Dendritic cell treated with granulocyte-macrophage colony-stimulating factor and Interleukin-4, amounts not matched to agents 40 ng/mL and 50 ng/mL, for 4 days (primary cell): ENCODE data around the gene PDCD2.

Experiments used
- H3K27ac Mint-ChIP-seq: one replicate; pipeline ENCODE4 v1.8.0; 2022; ENCODE audit warnings: mild to moderate bottlenecking, mixed read lengths
- H3K27me3 Mint-ChIP-seq: one replicate; pipeline ENCODE4 v1.8.0; 2022; ENCODE audit warnings: mild to moderate bottlenecking, mixed read lengths
- H3K36me3 Mint-ChIP-seq: one replicate; pipeline ENCODE4 v1.8.0; 2022; ENCODE audit warnings: low read depth, mixed read lengths
- H3K4me1 Mint-ChIP-seq: one replicate; pipeline ENCODE4 v1.8.0; 2022; ENCODE audit warnings: low read depth, mixed read lengths
- H3K4me3 Mint-ChIP-seq: one replicate; pipeline ENCODE4 v1.8.0; 2022; ENCODE audit warnings: mild to moderate bottlenecking, moderate library complexity, mixed read lengths
- H3K9me3 Mint-ChIP-seq: one replicate; pipeline ENCODE4 v1.8.0; 2022; ENCODE audit warnings: mixed read lengths
- intact Hi-C: fragments of 100-400 bp; cut with micrococcal nuclease; formaldehyde crosslinking; loops from one replicate; pipeline ENCODE4 v1.15.0; 2022

The PDCD2 gene

GRCh38 chr6:170564936-170565530 lies 19.4 kb downstream of the PDCD2 start:
- peaks cover 82% of the 10 kb centered on the region for H3K36me3 Mint-ChIP-seq
- H3K9me3 Mint-ChIP-seq, result no peaks in the 10 kb centered on the region
- no peak overlapping the region for H3K4me3 Mint-ChIP-seq
- no peaks in the 10 kb centered on the region for H3K4me1 Mint-ChIP-seq
- H3K27ac Mint-ChIP-seq, result no peak overlapping the region
- intact Hi-C loops, result no loop called here
- H3K27me3 Mint-ChIP-seq, result no peaks in the 10 kb centered on the region

- Mint-ChIP-seq H3K4me3 (no peak overlapping the region), H3K27me3 (no peaks in the 10 kb centered on the region), H3K27ac (no peak overlapping the region), H3K4me1 (no peaks in the 10 kb centered on the region), H3K9me3 (no peaks in the 10 kb centered on the region), H3K36me3 (peaks cover 84% of the 10 kb centered on the region)
- intact Hi-C loops, result no loop called here
Observed at GRCh38 chr6:170561555-170561954, 22.9 kb downstream of the PDCD2 start.

GRCh38 chr6:170555305-170555704 lies 29.1 kb downstream of the PDCD2 start:
- Mint-ChIP-seq H3K4me3 (no peak overlapping the region), H3K4me1 (no peaks in the 10 kb centered on the region), H3K27me3 (no peaks in the 10 kb centered on the region), H3K9me3 (no peaks in the 10 kb centered on the region), H3K36me3 (peaks cover 49% of the 10 kb centered on the region), H3K27ac (no peak overlapping the region)
- intact Hi-C loops, result loop anchor here (2.0 kb wide), 1 partner anchor 853 kb away; the partner anchor contains the start of genes C6orf120 and WDR27

GRCh38 chr6:170554796-170555137 lies 29.7 kb downstream of the PDCD2 start:
- H3K4me3 Mint-ChIP-seq, result no peak overlapping the region
- H3K9me3 Mint-ChIP-seq, result no peaks in the 10 kb centered on the region
- H3K27ac Mint-ChIP-seq, result no peak overlapping the region
- peaks cover 48% of the 10 kb centered on the region for H3K36me3 Mint-ChIP-seq
- no peaks in the 10 kb centered on the region for H3K27me3 Mint-ChIP-seq
- intact Hi-C loops, result loop anchor here (1.0 to 5.0 kb wide), 4 partner anchors 30 to 852 kb away; partner anchors contain the start of genes C6orf120, DYNLT2, ERMARD and FAM120B
- H3K4me1 Mint-ChIP-seq, result no peaks in the 10 kb centered on the region

- H3K9me3 Mint-ChIP-seq, result no peaks in the 10 kb centered on the region
- no peak within 1 kb of the TSS for H3K27ac Mint-ChIP-seq
- peaks cover 44% of the 10 kb centered on the region for H3K36me3 Mint-ChIP-seq
- intact Hi-C loops, result loop anchor here (1.0 to 5.0 kb wide), 4 partner anchors 30 to 851 kb away; partner anchors contain the start of genes C6orf120, DYNLT2, ERMARD and FAM120B
- H3K4me3 Mint-ChIP-seq, result no peak within 1 kb of the TSS
- no peaks in the 10 kb centered on the region for H3K27me3 Mint-ChIP-seq
- no peaks in the 10 kb centered on the region for H3K4me1 Mint-ChIP-seq
Observed at GRCh38 chr6:170554013-170554795, 30.2 kb downstream of the PDCD2 start, which contains the start of gene TBP. Gene TBP, plus strand, starts transcription at chr6:170554369. Its CDS starts 2,661 bp downstream, at chr6:170557030.

GRCh38 chr6:170553534-170554012 lies 30.9 kb downstream of the PDCD2 start:
- no peak overlapping the region for H3K27ac Mint-ChIP-seq
- H3K27me3 Mint-ChIP-seq, result no peaks in the 10 kb centered on the region
- no peak overlapping the region for H3K4me3 Mint-ChIP-seq
- H3K4me1 Mint-ChIP-seq, result no peaks in the 10 kb centered on the region
- H3K36me3 Mint-ChIP-seq, result peaks cover 44% of the 10 kb centered on the region
- intact Hi-C loops, result loop anchor here (1.0 to 5.0 kb wide), 4 partner anchors 31 to 851 kb away; partner anchors contain the start of genes C6orf120, DYNLT2, ERMARD and FAM120B
- H3K9me3 Mint-ChIP-seq, result no peaks in the 10 kb centered on the region

GRCh38 chr6:170552765-170553533 lies 31.5 kb downstream of the PDCD2 start, which contains the start of gene PSMB1:
Gene PSMB1, minus strand, starts transcription at chr6:170553307. Its CDS starts 65 bp downstream, at chr6:170553242.
- Mint-ChIP-seq H3K27ac (no peak within 1 kb of the TSS), H3K4me1 (no peaks in the 10 kb centered on the region), H3K9me3 (no peaks in the 10 kb centered on the region), H3K36me3 (peaks cover 44% of the 10 kb centered on the region), H3K4me3 (no peak within 1 kb of the TSS), H3K27me3 (no peaks in the 10 kb centered on the region)
- intact Hi-C loops, result loop anchor here (5.0 kb wide), 1 partner anchor 246 kb away; the partner anchor contains the start of gene FAM120B

GRCh38 chr6:170545405-170545804 lies 39.0 kb downstream of the PDCD2 start:
- Mint-ChIP-seq H3K4me1 (peaks cover 10% of the 10 kb centered on the region), H3K27ac (no peak overlapping the region), H3K4me3 (no peak overlapping the region), H3K9me3 (no peaks in the 10 kb centered on the region), H3K27me3 (no peaks in the 10 kb centered on the region), H3K36me3 (peaks cover 94% of the 10 kb centered on the region)
- intact Hi-C loops, result no loop called here

- Mint-ChIP-seq H3K27me3 (no peaks in the 10 kb centered on the region), H3K4me1 (peaks cover 10% of the 10 kb centered on the region), H3K9me3 (no peaks in the 10 kb centered on the region), H3K4me3 (no peak overlapping the region), H3K36me3 (peaks cover 99% of the 10 kb centered on the region), H3K27ac (no peak overlapping the region)
- intact Hi-C loops, result no loop called here
Observed at GRCh38 chr6:170542031-170542719, 42.3 kb downstream of the PDCD2 start.

- Mint-ChIP-seq H3K27ac (no peak overlapping the region), H3K36me3 (peaks cover 92% of the 10 kb centered on the region), H3K4me1 (peaks cover 10% of the 10 kb centered on the region), H3K27me3 (no peaks in the 10 kb centered on the region), H3K4me3 (no peak overlapping the region), H3K9me3 (no peaks in the 10 kb centered on the region)
- intact Hi-C loops, result no loop called here
Observed at GRCh38 chr6:170537329-170537728, 47.1 kb downstream of the PDCD2 start.

- Mint-ChIP-seq H3K36me3 (peaks cover 85% of the 10 kb centered on the region), H3K9me3 (no peaks in the 10 kb centered on the region), H3K4me1 (peaks cover 10% of the 10 kb centered on the region), H3K27ac (no peak overlapping the region), H3K4me3 (no peak overlapping the region), H3K27me3 (no peaks in the 10 kb centered on the region)
- intact Hi-C loops, result no loop called here
Observed at GRCh38 chr6:170536671-170537070, 47.8 kb downstream of the PDCD2 start.

- intact Hi-C loops, result no loop called here
Observed at GRCh38 chr6:170535004-170535403, 49.4 kb downstream of the PDCD2 start.

GRCh38 chr6:170533792-170534191 lies 50.6 kb downstream of the PDCD2 start:
- no peak overlapping the region for H3K4me3 Mint-ChIP-seq
- no peak overlapping the region for H3K27ac Mint-ChIP-seq
- H3K4me1 Mint-ChIP-seq, result no peaks in the 10 kb centered on the region
- no peaks in the 10 kb centered on the region for H3K27me3 Mint-ChIP-seq
- H3K36me3 Mint-ChIP-seq, result peaks cover 56% of the 10 kb centered on the region
- intact Hi-C loops, result no loop called here
- H3K9me3 Mint-ChIP-seq, result no peaks in the 10 kb centered on the region

More at GRCh38 chr6:170535004-170535403, 49.4 kb downstream of the PDCD2 start:
- H3K36me3 Mint-ChIP-seq, result peaks cover 68% of the 10 kb centered on the region
- H3K9me3 Mint-ChIP-seq, result no peaks in the 10 kb centered on the region
- no peaks in the 10 kb centered on the region for H3K27me3 Mint-ChIP-seq
- no peaks in the 10 kb centered on the region for H3K4me1 Mint-ChIP-seq
- H3K4me3 Mint-ChIP-seq, result no peak overlapping the region
- no peak overlapping the region for H3K27ac Mint-ChIP-seq
